ENCODE measurements around the gene DRC7. TPM values are rescaled to one million over a fixed set of nuclear protein-coding genes. Genes with fewer than 3 reads are reported as not detected.
A peak's percentile ranks its signal among the peaks of the same experiment; 100 is the strongest.

DRC7 gene
- total and polyA plus RNA-seq, 9 of the 15 experiments (the other 6 are each of a cell fraction or from before 2014, with no cell fraction given): 0.04 to 0.33 (median 0.12) TPM; not detected in 3

DNA sequence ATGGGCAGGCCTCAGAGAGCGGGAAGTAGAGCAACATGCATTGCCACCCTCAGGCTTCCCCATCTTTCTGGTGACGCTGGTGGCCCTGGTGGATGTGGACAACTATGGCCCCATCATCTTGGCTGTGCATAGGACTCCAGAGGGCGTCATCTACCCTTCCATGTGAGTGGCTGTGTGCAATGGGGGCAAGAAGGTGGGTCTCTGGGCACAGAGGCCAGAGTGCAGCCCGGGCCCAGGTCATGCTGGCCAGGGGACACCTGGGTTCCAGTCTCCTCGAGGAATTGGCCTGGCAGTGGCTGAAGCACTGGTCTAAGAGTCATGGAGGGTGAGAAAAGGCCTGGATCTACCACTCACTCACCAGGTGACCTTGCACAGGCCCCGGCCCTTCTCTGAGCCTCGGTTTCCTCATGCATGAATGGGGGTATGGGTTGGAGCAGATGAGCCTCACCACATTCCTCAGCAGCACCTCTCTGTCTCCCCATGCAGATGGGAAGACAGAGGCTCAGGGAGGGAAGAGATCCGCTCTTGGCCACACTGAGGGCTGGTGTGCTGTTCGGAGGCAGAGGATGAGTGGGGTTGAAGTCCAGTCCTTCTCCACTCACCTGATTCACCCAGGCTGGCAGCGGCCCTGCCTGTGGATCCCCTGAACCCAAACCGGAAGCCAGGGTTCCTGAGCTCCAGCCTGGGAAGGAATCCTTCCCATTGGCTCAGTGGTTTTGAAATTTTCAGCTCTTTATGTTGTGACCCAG, 33.7 kb upstream of the DRC7 start (continued):
- TF ChIP-seq C11orf30 (IDR thresholded peaks at IDR 0.05; ENCODE audit: low read depth) (no peak), BRF1 (IDR thresholded peaks at IDR 0.05; ENCODE audit: borderline replicate concordance, extremely low read depth, insufficient read length) (no peak), CEBPB (tag; IDR thresholded peaks at IDR 0.05) (no peak), SMARCA4 (IDR thresholded peaks at IDR 0.05) (no peak), HMG20B (CRISPR knock-in tag; IDR thresholded peaks at IDR 0.05) (no peak), ZSCAN32 (CRISPR knock-in tag; IDR thresholded peaks at IDR 0.05) (no peak), U2AF1 (optimal IDR thresholded peaks at IDR 0.05; ENCODE audit: low read depth, low read length) (no peak), CBX8 (IDR thresholded peaks at IDR 0.05; ENCODE audit: borderline replicate concordance, extremely low read depth, low read depth, low read length, poor library complexity, severe bottlenecking) (no peak), ZFP36 (IDR thresholded peaks at IDR 0.05; ENCODE audit: low read depth, low read length, partially characterized antibody) (peak; percentile 56), KLF16 (IDR thresholded peaks at IDR 0.05) (no peak), ZNF445 (CRISPR knock-in tag; IDR thresholded peaks at IDR 0.05; ENCODE audit: low read depth) (no peak), ZNF778 (CRISPR knock-in tag; IDR thresholded peaks at IDR 0.05) (no peak), STAG1 (CRISPR knock-in tag; IDR thresholded peaks at IDR 0.05; ENCODE audit: borderline replicate concordance) (peak; percentile 41; the same call in 1 of the 2 replicates), CC2D1A (IDR thresholded peaks at IDR 0.05) (0 out of 2 replicates have a peak, but pooled peaks have one; percentile 19), ARNT (IDR thresholded peaks at IDR 0.05) (no peak), SRSF9 (IDR thresholded peaks at IDR 0.05; ENCODE audit: borderline replicate concordance, low read depth, low read length) (no peak), MTA1 (IDR thresholded peaks at IDR 0.05; ENCODE audit: borderline replicate concordance) (no peak), RBM34 (IDR thresholded peaks at IDR 0.05; ENCODE audit: borderline replicate concordance, insufficient read depth, low read length) (no peak), ZNF407 (IDR thresholded peaks at IDR 0.05; ENCODE audit: low read depth) (no peak)
- TF ChIP-seq, protein P1, sequence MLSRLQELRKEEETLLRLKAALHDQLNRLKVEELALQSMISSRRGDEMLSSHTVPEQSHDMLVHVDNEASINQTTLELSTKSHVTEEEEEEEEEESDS (CRISPR knock-in tag; IDR thresholded peaks at IDR 0.05): no peak
